SJSA1 (cell line): Measurements from ENCODE around the gene STAP2. TPM values are rescaled to one million over a fixed set of nuclear protein-coding genes. Genes with fewer than 3 reads are reported as not detected.

Source experiments
- DNase-seq, 2 experiments: peaks; one replicate each; pipeline ENCODE4 v3.0.0-alpha.2; 2015 to 2020; ENCODE audit warnings: low spot score in 2 of 2, low read depth in 1 of 2
- H3K27ac ChIP-seq: fragments of 250-450 bp; sonication (Bioruptor Pico); 2 replicates; pipeline ENCODE4 v1.5.1; 2020; ENCODE audit warnings: mild to moderate bottlenecking, moderate library complexity
- H3K27me3 ChIP-seq: fragments of 250-450 bp; sonication (Bioruptor Pico); replicated peaks from 2 replicates; pipeline ENCODE4 v1.5.1; 2020; ENCODE audit warnings: mild to moderate bottlenecking, moderate library complexity
- H3K36me3 ChIP-seq: fragments of 250-450 bp; sonication (Bioruptor Pico); 2 replicates; pipeline ENCODE4 v1.5.1; 2020; ENCODE audit warnings: mild to moderate bottlenecking
- H3K4me1 ChIP-seq: fragments of 250-450 bp; sonication (Bioruptor Pico); replicated peaks from 2 replicates; pipeline ENCODE4 v1.6.1; 2021; ENCODE audit warnings: mild to moderate bottlenecking
- H3K4me3 ChIP-seq: fragments of 250-450 bp; sonication (Bioruptor Pico); 2 replicates; pipeline ENCODE4 v1.5.1; 2020; ENCODE audit warnings: mild to moderate bottlenecking
- H3K9me3 ChIP-seq: fragments of 250-450 bp; sonication (Bioruptor Pico); replicated peaks from 2 replicates; pipeline ENCODE4 v1.5.1; 2020; ENCODE audit warnings: mild to moderate bottlenecking
- total RNA-seq: library from RNA; depleted of rRNA; stranded (reverse); fragments of >200 nt; shearing (Covaris generic); gene quantifications from 2 replicates; pipeline ENCODE4 v1.2.3, GENCODE V29; 2014

Gene STAP2
- total RNA-seq, 1 experiment from 2014 or later: 3.1 TPM

DNA sequence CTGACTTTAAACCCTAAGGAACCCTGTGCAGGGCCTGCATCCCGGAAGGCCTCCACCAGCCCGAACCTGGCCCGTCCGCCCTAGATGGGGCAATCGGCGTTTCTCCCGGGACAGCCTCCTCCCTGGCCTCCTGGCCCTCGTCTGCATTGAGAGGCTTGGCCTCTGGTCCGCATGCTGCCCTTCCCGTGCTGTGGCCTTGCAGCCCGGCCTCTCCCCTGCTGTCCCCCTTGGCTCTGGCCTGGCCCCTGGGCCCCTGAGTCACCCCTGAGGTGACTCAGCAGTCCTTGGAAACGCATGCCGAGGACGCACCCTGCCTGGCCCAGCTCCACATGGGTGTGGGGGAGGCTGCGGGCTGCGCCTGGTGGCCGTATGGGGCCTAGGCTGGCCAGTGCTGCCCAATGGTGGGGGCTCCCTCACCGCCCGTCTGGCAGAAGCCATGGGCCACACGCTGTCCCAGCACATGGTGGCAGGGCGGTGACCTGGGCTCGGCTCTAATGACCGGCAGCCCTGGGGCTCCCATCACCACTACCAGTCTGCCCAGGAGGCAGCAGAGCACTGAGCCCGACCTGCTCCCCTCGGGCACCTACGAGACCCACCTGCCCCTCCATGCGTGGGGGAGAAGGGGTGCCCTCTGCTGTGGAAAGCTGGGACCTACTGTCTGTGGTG is 36.0 kb upstream of the STAP2 start:
- H3K4me3 ChIP-seq: no peak overlapping the region
- peaks cover 41% of the 10 kb centered on the region for H3K4me1 ChIP-seq
- peaks cover 39% of the 10 kb centered on the region for H3K36me3 ChIP-seq
- H3K9me3 ChIP-seq: no peaks in the 10 kb centered on the region; the same call in 1 of the 2 replicates
- H3K27me3 ChIP-seq: no peaks in the 10 kb centered on the region
- peak overlapping the region; percentile 85 for H3K27ac ChIP-seq
- peak; percentile 83 to 92 for DNase-seq

DNA sequence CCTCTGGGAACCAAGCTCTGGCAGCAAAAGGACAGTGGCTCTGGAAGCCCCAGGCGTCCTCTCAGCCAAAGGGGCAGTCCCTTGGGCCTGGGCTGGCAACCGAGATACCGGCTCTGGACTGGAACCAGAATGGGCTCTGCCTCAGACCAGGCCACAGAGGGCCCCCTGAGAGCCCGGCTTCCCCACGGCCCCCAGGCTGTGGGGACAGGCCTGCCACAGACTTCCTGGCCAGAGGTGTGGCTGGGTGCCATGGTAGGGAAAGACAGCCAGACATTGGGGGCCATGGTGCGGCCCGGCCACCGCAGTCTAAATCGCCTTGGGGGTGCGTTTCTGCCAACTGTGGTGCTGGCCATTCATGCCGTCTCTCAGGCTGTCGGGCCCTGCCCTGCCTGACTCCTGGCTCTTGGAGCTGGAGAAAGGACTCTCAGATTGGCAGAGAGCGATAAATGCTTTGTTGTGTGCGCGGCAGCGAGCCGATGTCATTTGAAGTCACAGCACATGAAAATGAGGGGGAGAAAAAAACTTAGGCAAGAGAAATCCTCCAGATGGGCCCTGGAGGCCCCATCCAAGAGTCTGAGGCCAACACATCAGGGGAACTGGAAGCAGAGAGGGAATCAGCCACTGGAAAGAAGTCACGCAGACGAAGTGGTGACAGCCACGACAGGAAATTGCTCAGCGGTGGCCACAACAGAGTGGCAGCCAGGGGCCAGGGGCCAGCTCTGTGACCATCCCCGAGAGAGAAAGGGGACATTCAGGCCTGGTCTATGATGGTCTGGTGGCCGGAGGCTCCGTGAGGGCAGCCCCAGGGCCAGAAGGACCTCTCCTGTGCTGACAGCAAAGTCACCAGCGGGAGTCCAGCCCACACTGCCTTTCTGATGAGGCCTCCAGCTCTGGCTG is 35.2 kb upstream of the STAP2 start:
- H3K36me3 ChIP-seq: peaks cover 39% of the 10 kb centered on the region
- H3K4me3 ChIP-seq: no peak overlapping the region
- H3K9me3 ChIP-seq: no peaks in the 10 kb centered on the region; the same call in 1 of the 2 replicates
- no peaks in the 10 kb centered on the region for H3K27me3 ChIP-seq
- peak in 1 of 2 experiments; percentile 50 for DNase-seq
- peaks cover 45% of the 10 kb centered on the region for H3K4me1 ChIP-seq
- peak overlapping the region; percentile 85 for H3K27ac ChIP-seq

DNA sequence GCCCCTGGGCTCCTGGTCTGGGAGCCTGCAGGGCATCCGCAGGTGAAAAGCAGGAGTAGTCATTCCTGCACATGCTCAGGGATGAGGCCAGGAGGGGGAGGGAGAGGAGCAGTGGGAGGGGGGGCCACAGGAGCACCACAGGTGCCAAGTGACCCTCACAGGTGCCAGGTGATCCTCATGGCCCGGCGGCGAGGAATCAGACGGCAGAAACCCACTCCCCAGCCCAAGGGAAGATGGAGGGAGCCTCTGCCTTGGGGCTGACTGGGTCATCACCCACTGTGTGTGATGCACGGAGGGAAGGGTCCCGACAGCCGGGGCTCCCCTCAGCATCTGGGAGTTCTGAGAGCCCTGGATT is 34.4 kb upstream of the STAP2 start:
- peaks cover 46% of the 10 kb centered on the region for H3K36me3 ChIP-seq
- no peak for DNase-seq

DNA sequence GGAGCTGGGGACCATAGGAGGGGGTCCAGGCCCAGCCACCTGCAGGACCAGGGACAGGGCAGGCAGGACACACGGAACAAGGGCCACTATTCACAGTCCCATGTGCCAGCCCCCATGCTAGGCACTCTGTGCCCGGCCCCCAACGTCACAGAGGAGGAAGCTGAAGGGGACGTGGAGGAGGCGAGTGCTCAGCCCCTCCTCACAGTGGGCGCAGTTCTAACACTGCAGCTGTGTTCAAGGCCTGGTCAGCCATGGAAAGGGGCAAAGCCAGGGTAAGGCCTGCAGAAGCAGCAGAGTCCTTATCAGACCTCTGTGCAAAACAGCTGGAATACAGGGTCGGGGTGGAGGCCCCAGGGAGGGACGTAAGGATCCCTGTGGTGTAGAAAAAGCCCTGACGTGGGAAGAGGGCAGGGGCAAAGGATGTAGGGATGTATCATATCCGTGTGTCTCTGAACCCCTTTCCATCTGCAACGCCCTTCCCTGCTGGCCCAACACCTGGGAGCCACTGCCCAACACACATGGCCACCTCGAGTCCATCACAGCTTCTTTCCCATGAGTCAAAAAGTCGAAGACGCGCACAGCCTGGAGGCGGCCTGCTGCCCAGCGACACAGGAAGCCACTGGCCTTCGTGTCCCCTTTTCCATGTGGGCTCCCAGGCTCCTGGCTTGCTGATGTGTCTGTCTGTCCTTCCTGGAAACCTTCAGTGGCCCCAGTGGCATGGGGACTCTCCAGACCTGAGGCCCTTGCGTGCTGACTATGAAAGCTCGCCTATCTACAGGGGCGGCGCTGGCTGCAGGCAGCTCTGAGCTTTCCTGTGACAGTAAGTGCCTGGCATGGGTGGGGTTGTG is 33.8 kb upstream of the STAP2 start:
- no peaks in the 10 kb centered on the region for H3K27me3 ChIP-seq
- no peak overlapping the region for H3K27ac ChIP-seq

More for the DNA sequence above, 34.4 kb upstream of the STAP2 start:
- Histone ChIP-seq H3K27me3 (no peaks in the 10 kb centered on the region), H3K4me1 (peaks cover 45% of the 10 kb centered on the region), H3K4me3 (no peak overlapping the region), H3K9me3 (no peaks in the 10 kb centered on the region; the same call in 1 of the 2 replicates), H3K27ac (no peak overlapping the region)

DNA sequence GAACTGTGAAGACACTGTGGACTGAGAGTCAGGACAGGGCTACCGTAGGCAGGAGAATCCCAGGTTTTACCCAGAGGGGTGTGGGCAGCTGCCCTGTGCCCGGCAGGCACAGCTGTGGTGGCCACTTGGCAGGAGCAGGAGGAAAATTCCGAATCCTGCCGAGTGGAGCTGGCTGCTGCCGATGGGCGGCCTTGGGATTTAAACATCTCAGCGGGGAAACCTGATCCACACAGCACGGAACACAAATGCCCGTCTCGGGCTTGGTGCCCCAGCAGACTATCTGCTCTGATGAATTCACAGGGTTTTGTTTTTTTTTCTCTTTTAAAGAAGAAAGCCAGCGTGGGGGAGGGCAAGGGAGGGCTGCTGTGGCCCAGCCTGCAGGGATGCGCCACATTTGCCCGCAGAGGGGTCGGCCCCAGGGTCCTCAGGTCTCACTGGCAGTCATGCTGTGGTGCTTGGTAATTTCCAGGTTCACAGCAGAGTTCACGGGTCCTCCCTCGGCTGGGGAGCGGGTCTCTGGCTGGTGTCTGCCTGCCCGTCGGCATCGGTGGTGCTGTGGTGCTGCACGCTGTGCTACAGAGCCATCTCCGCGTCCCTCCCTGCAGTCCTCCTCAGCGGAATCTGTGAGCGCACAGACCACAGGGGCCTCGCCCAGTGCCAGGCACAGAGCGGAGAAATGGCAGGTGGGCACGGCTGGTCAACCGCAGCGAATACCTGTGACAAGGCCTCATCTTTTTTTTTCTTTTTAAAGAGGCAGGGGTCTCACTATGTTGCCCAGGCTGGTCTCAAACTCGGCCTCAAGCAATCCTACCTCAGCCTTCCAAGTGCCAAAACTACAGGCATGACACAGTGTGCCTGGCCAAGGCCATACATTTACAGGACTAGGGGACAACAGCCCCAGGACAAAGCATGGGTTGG is 32.9 kb upstream of the STAP2 start:
- no peaks in the 10 kb centered on the region for H3K27me3 ChIP-seq
- DNase-seq: peak in 1 of 2 experiments; percentile 39
- no peaks in the 10 kb centered on the region for H3K9me3 ChIP-seq
- no peak overlapping the region for H3K27ac ChIP-seq
- H3K36me3 ChIP-seq: peaks cover 49% of the 10 kb centered on the region
- H3K4me1 ChIP-seq: peaks cover 35% of the 10 kb centered on the region
- no peak overlapping the region for H3K4me3 ChIP-seq

More for the DNA sequence above, 33.8 kb upstream of the STAP2 start:
- Histone ChIP-seq H3K4me1 (peaks cover 42% of the 10 kb centered on the region), H3K4me3 (no peak overlapping the region), H3K9me3 (no peaks in the 10 kb centered on the region; the same call in 1 of the 2 replicates), H3K36me3 (peaks cover 46% of the 10 kb centered on the region)
- DNase-seq: peak in 1 of 2 experiments; percentile 41

DNA sequence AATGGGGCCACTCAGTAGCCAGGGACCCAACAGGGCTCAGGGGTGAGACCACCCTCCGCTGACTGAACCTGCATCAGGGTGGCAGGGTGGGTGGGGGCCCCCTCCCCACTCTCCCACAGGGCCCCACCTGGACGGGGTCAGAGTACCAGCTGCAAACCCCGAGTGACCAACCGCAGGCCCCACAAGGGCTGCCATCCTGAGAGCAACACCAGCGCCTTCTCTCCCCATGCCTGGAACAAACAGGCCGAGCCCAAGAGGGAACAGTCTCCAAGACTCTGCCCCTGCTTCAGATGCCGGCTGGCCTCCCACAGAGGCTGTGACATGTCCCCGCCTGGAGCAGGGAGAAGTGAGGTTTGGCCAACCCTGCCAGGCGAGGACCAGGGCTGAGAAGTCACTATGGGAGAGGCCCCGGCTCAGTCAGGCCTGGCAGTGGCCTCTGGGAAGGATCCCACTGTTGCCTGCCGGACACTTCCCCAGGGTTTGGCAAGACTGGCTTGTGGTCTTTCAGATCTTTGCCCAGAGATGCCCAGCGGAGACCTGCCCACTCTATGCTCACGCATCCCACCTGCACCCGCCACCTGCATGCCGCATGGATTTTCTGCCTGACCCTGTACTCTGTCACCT is 31.9 kb upstream of the STAP2 start:
- no peak overlapping the region for H3K27ac ChIP-seq
- peaks cover 26% of the 10 kb centered on the region for H3K4me1 ChIP-seq
- peaks cover 59% of the 10 kb centered on the region for H3K36me3 ChIP-seq
- H3K9me3 ChIP-seq: no peaks in the 10 kb centered on the region
- peak in 1 of 2 experiments; percentile 43 for DNase-seq
- H3K4me3 ChIP-seq: no peak overlapping the region
- no peaks in the 10 kb centered on the region for H3K27me3 ChIP-seq

DNA sequence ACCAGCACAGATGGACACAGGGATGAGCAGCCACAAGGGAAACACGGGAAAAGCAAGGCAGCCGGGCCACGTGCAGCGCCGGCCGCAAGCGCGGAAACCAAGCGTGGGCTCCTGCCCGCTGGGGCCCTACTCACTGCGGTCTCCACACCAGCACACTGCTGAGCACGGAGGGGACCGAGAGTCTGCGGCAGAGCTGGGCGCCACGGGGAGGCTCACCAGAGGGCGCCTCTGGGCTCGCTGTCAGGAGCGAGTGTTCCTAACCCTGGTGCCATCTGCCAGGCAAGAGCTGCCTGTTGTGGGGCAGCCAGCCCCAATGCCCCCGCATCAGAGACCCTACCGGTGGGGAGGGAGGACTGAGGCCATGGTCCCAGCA is 31.2 kb upstream of the STAP2 start:
- Histone ChIP-seq H3K4me1 (peaks cover 19% of the 10 kb centered on the region), H3K27ac (no peak overlapping the region), H3K27me3 (no peaks in the 10 kb centered on the region), H3K9me3 (no peaks in the 10 kb centered on the region), H3K4me3 (no peak overlapping the region), H3K36me3 (peaks cover 66% of the 10 kb centered on the region)
- no peak for DNase-seq

DNA sequence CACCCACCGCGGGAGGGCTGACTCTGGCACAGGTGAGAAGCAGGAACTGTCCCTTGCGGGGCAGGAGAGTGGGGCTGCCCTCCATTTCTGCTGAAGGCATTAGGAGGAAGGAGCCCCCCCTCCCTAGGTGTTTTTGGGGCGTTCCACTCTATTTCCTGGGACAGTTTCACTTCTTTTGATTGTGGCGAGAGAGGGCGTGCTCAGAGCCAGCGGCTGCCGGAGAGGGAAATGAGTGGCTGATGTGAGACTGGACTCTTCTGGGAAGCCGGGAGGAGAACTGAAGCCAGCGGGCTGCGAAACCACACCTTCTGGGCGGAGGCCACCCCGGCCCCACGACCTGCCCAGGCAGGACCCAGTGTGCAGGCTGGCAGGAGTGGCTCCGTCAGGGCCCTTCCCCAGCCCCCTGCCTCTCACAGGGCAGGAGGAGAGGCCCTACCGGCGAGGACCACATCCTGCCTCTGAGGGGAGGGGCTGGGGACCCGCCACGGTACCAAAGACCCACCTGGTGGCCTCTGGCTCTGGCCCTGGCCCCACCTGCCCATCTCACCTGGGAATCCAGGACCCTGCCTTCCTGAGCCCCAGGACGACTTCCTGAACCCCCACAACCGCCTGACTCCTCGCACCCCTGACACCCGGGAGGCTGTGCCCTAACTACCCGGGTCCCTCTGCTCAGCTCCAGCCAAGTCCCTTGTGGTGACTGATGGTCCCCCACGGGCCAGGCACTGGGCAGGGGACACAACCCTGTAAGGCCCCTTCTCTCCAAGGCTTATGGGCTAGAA is 30.7 kb upstream of the STAP2 start:
- peak in 1 of 2 experiments; percentile 42 for DNase-seq

DNA sequence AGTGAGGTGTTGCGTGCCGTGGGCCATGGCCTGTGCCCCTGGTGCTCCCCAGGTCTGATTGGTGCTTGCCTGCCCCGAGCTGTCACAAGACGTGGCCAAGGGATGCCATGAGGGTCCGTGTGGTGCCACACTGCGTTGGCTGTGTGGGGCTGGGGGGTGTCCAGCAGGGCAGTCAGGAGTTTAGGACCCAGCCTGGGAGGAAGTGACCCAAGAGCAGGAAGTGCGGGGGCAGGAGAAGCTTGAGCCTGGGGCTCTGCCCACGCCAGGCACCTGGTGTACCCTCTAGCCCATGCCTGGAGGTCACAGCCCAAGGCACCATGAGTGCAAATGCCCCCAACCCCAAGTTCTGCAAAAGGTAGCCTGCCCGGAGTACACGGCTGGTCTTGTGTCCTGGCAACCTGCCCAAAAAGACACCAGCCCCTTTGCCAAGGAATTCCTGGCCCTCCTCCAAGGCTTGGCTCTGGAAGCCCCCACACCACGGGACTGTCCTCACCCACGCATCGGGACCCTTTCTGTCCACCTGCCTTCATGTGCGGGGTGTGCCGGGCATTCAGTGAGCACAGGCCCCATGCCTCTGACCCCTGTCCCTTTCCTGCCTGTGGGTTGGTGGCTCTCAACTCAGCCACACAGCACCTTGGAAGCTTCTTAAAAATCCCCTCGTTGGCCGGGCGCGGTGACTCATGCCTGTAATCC is 29.6 kb upstream of the STAP2 start:
- Histone ChIP-seq H3K27ac (no peak overlapping the region), H3K36me3 (peaks cover 68% of the 10 kb centered on the region), H3K27me3 (no peaks in the 10 kb centered on the region), H3K9me3 (no peaks in the 10 kb centered on the region), H3K4me3 (no peak overlapping the region), H3K4me1 (peaks cover 4% of the 10 kb centered on the region; the same call in 1 of the 2 replicates)
- DNase-seq: no peak

More for the DNA sequence above, 30.7 kb upstream of the STAP2 start:
- Histone ChIP-seq H3K36me3 (peaks cover 68% of the 10 kb centered on the region), H3K27ac (no peak overlapping the region), H3K27me3 (no peaks in the 10 kb centered on the region), H3K4me3 (no peak overlapping the region), H3K9me3 (no peaks in the 10 kb centered on the region), H3K4me1 (peaks cover 13% of the 10 kb centered on the region)

DNA sequence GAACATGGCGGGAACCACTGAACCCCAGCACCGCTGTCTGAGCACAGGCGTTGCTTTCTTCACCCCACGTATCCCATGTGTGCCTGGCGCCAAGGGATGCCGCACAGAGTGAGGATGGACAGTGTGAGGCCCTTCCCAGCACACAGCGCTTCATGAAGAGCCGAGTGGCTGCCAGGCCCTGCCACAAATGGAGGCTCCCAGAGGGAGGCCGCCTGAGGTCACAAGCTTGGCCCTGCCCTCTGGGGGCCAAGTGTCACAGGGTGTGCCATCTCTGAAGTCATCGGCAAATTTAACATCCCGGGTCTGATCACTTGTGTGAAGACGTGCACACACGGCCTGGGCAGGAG is 29.1 kb upstream of the STAP2 start:
- peaks cover 70% of the 10 kb centered on the region for H3K36me3 ChIP-seq
- H3K27me3 ChIP-seq: no peaks in the 10 kb centered on the region
- no peak for DNase-seq
- H3K9me3 ChIP-seq: no peaks in the 10 kb centered on the region
- H3K4me1 ChIP-seq: peaks cover 4% of the 10 kb centered on the region; the same call in 1 of the 2 replicates
- H3K4me3 ChIP-seq: no peak overlapping the region
- H3K27ac ChIP-seq: no peak overlapping the region

DNA sequence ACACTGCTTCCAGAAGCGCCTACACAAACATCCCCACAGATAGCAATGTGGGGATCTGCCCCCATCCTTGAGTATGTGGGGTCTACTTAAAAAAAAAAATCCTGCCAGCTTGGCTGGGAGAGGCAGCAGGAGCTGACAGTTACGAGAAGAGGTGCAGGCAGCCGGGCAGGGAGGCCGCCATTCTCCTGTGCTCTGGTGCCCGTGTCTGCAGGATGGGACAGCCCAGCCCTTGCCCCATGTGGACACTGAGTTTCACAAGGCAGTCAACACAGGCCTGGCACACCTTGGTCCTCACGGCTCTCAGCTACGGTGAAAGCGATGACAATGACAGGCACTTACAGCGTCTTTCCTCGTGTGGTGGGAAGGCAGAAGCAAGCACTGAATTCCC is 28.7 kb upstream of the STAP2 start:
- no peak for DNase-seq
- Histone ChIP-seq H3K36me3 (peaks cover 71% of the 10 kb centered on the region), H3K27me3 (no peaks in the 10 kb centered on the region), H3K27ac (no peak overlapping the region), H3K4me3 (no peak overlapping the region), H3K4me1 (peaks cover 4% of the 10 kb centered on the region; the same call in 1 of the 2 replicates), H3K9me3 (no peaks in the 10 kb centered on the region)
